ENCODE measurements around the gene KCTD10. TPM values are rescaled to one million over a fixed set of nuclear protein-coding genes. Genes with fewer than 3 reads are reported as not detected.
A peak's percentile ranks its signal among the peaks of the same experiment; 100 is the strongest.

The KCTD10 gene
- total RNA-seq, 3 donors from 2014 or later (not counting 1 experiment from before 2014, with no cell fraction given), result 76.0 to 141 (median 79.0) TPM

DNA sequence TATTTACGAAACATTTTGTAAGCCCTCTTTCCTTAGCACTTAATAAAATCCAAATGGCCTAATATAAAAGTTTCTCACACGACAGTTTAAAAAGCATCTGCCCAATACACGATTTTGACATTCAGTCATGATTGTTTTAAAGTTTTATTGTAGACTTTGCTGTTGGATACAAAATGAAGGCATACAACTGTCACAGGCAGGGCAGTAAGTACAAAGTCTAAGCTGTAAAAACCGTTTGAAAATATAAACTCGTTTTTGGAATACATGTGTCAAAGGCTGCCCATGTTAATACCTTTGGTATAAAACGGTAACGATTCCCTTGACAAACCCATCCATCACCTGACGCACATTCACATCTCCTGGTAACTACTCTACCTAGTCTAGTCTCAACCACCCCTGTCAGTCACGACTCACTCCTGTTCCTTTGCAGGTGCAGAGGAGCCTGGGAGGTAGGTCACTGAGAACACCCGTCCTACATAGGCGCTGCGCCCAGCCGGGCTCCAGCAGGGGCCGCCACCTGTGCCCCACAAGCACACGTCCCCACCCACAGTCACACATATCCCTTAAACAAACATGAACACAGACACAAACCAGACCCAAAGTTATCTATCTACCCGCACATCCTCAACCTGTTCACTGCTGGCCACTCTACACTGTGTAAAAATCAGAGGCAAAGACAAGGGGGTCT is 27.1 kb downstream of the KCTD10 start:
- H3K4me3 Mint-ChIP-seq, result peak overlapping the region; percentile 88

DNA sequence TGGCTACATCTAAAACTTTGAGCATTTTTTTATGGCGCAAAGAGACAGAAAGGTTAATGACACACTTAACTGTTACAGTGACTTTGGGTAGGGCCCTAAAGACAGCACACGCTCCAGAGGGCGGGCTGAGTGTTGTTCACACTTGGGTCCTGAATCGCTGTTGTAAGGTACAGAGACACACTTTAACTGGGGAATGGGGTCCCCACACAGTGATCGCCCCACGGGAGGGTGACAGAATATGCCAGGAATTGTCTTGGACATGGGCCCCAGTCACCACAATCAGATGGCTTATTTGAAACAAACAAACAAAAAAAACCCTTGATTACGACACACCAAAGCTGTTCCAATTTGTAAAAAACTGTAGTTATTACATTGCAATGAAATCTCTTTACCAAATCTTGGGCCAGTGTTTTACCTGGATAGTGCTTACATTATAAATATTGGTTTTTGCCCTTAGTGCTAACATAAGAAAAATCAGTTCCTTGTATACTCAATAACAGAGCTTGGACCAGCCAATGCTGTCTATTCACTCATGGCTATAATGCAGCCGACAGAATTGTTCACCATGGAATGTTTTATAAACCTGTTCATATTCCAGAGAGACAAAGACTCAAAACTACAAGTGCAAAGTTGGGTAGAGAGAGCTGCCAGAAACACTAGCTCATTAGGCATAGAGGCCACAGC is 28.3 kb downstream of the KCTD10 start:
- Histone ChIP-seq H3K4me3 (ENCODE audit: low read length) (no peak overlapping the region), H3K36me3 (ENCODE audit: control insufficient read depth, insufficient read depth, low read length) (peaks cover 18% of the 10 kb centered on the region), H3K27me3 (ENCODE audit: control insufficient read depth, insufficient read depth, low read length) (no peaks in the 10 kb centered on the region), H3K4me1 (ENCODE audit: control insufficient read depth, insufficient read depth, low read length) (peaks cover 68% of the 10 kb centered on the region), H3K9me3 (ENCODE audit: control insufficient read depth, insufficient read depth, low read length) (no peaks in the 10 kb centered on the region), H3K27ac (ENCODE audit: low read length) (no peak overlapping the region)
- Mint-ChIP-seq H3K4me1 (peaks cover 72 to 80% of the 10 kb centered on the region in 2 donors), H3K27ac (peak overlapping the region; percentile 92 to 93), H3K36me3 (peaks cover 5% of the 10 kb centered on the region), H3K9me3 (no peaks in the 10 kb centered on the region), H3K4me3 (no peak overlapping the region), H3K27me3 (ENCODE audit: low read depth in 2 of 2) (no peaks in the 10 kb centered on the region)
- DNase-seq (no peak), ATAC-seq (no peak)
- TF ChIP-seq, protein P1, sequence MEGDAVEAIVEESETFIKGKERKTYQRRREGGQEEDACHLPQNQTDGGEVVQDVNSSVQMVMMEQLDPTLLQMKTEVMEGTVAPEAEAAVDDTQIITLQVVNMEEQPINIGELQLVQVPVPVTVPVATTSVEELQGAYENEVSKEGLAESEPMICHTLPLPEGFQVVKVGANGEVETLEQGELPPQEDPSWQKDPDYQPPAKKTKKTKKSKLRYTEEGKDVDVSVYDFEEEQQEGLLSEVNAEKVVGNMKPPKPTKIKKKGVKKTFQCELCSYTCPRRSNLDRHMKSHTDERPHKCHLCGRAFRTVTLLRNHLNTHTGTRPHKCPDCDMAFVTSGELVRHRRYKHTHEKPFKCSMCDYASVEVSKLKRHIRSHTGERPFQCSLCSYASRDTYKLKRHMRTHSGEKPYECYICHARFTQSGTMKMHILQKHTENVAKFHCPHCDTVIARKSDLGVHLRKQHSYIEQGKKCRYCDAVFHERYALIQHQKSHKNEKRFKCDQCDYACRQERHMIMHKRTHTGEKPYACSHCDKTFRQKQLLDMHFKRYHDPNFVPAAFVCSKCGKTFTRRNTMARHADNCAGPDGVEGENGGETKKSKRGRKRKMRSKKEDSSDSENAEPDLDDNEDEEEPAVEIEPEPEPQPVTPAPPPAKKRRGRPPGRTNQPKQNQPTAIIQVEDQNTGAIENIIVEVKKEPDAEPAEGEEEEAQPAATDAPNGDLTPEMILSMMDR (IDR thresholded peaks at IDR 0.05), result no peak
- WGBS (ENCODE audit: insufficient coverage), result 94% methylated on average over 7 of the region's 8 CpGs
- intact Hi-C loops (cut with micrococcal nuclease), result no loop called here

More for the DNA sequence above, 27.1 kb downstream of the KCTD10 start:
- no peak overlapping the region for H3K4me3 ChIP-seq (ENCODE audit: low read length)
- H3K27ac Mint-ChIP-seq, result peak overlapping the region; percentile 92 to 93
- DNase-seq, result no peak
- H3K4me1 Mint-ChIP-seq, result peaks cover 66 to 69% of the 10 kb centered on the region in 2 donors
- H3K27ac ChIP-seq (ENCODE audit: low read length), result peak overlapping the region; percentile 55
- H3K27me3 Mint-ChIP-seq (ENCODE audit: low read depth in 2 of 2), result no peaks in the 10 kb centered on the region
- no peaks in the 10 kb centered on the region for H3K27me3 ChIP-seq (ENCODE audit: control insufficient read depth, insufficient read depth, low read length)
- no peaks in the 10 kb centered on the region for H3K9me3 Mint-ChIP-seq
- peaks cover 29% of the 10 kb centered on the region for H3K36me3 ChIP-seq (ENCODE audit: control insufficient read depth, insufficient read depth, low read length)
- TF ChIP-seq, protein P1 (IDR thresholded peaks at IDR 0.05), result peak; percentile 14
- peaks cover 61% of the 10 kb centered on the region for H3K4me1 ChIP-seq (ENCODE audit: control insufficient read depth, insufficient read depth, low read length)
- peak; percentile 17 to 61 (median 28) for ATAC-seq
- no peaks in the 10 kb centered on the region for H3K9me3 ChIP-seq (ENCODE audit: control insufficient read depth, insufficient read depth, low read length)
- WGBS (ENCODE audit: insufficient coverage), result 85% methylated on average over 15 of the region's 16 CpGs
- peaks cover 9% of the 10 kb centered on the region for H3K36me3 Mint-ChIP-seq
- intact Hi-C loops (cut with micrococcal nuclease), result loop anchor here (2.0 kb wide), 3 partner anchors 21 to 45 kb away; partner anchors contain the start of genes KCTD10 and UBE3B

DNA sequence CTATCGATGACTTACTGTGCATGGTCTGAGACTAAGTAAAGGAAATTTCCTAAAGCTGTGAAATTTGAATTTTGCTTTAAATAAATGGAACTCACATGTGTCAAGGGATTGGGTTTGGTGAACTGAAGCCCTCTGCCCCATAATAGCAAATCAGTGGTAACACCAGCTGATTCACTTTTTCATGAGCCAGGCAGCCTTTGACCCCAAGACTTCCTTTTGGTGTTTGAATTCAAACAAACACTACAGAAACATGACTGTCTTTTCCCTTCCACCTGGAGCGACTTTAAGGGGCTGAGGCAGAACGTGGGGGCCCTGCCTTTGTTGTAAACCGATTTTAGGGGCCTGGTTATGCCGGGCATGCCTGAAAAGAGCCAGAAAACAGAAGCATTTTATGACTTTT is 28.8 kb downstream of the KCTD10 start:
- H3K27ac ChIP-seq (ENCODE audit: low read length), result no peak overlapping the region
- WGBS (ENCODE audit: insufficient coverage), result 92% methylated on average over 5 of the region's 5 CpGs
- no peaks in the 10 kb centered on the region for H3K27me3 ChIP-seq (ENCODE audit: control insufficient read depth, insufficient read depth, low read length)
- intact Hi-C loops (cut with micrococcal nuclease), result no loop called here
- no peaks in the 10 kb centered on the region for H3K9me3 ChIP-seq (ENCODE audit: control insufficient read depth, insufficient read depth, low read length)
- H3K4me1 ChIP-seq (ENCODE audit: control insufficient read depth, insufficient read depth, low read length), result peaks cover 71% of the 10 kb centered on the region
- peaks cover 69 to 77% of the 10 kb centered on the region in 2 donors for H3K4me1 Mint-ChIP-seq
- no peak overlapping the region for H3K4me3 ChIP-seq (ENCODE audit: low read length)
- H3K27ac Mint-ChIP-seq, result peak overlapping the region; percentile 80 to 93
- DNase-seq, result no peak
- no peaks in the 10 kb centered on the region for H3K9me3 Mint-ChIP-seq
- ATAC-seq, result no peak
- TF ChIP-seq, protein P1 (IDR thresholded peaks at IDR 0.05), result no peak
- no peak overlapping the region for H3K4me3 Mint-ChIP-seq
- no peaks in the 10 kb centered on the region for H3K36me3 Mint-ChIP-seq
- no peaks in the 10 kb centered on the region for H3K27me3 Mint-ChIP-seq (ENCODE audit: low read depth in 2 of 2)
- H3K36me3 ChIP-seq (ENCODE audit: control insufficient read depth, insufficient read depth, low read length), result peaks cover 12% of the 10 kb centered on the region
